ENCODE data around the gene CCR9.

CCR9 gene

GRCh38 chr3:45946875-45947274 is 60.5 kb downstream of the CCR9 start:
- no peaks in the 10 kb centered on the region for H3K9me3 ChIP-seq (ENCODE audit: severe bottlenecking)
- no peaks in the 10 kb centered on the region for H3K27me3 ChIP-seq (ENCODE audit: insufficient read depth, poor library complexity, severe bottlenecking)
- no peak for TF ChIP-seq CTCF (IDR thresholded peaks at IDR 0.05; ENCODE audit: poor library complexity, severe bottlenecking)
- H3K4me3 ChIP-seq (ENCODE audit: severe bottlenecking): no peak overlapping the region
- peaks cover 16% of the 10 kb centered on the region; the same call in 1 of the 2 replicates for H3K36me3 ChIP-seq (ENCODE audit: low read depth)
- no peak for DNase-seq (ENCODE audit: low spot score)
- no peaks in the 10 kb centered on the region for H3K4me1 ChIP-seq (ENCODE audit: insufficient read depth, poor library complexity, severe bottlenecking)
- H3K27ac ChIP-seq (ENCODE audit: poor library complexity, severe bottlenecking): no peak overlapping the region
- ATAC-seq (ENCODE audit: low read depth): no peak

DNA sequence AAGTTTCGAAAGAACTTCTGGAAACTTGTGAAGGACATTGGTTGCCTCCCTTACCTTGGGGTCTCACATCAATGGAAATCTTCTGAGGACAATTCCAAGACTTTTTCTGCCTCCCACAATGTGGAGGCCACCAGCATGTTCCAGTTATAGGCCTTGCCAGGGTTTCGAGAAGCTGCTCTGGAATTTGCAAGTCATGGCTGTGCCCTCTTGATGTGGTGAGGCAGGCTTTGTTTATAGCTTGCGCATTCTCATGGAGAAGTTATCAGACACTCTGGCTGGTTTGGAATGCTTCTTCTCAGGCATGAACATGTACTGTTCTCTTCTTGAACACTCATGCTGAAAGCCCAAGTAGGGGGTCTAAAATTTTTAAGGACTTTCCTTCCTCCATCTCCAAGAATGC is 61.0 kb downstream of the CCR9 start:
- H3K4me3 ChIP-seq (ENCODE audit: severe bottlenecking): no peak overlapping the region
- no peak for DNase-seq (ENCODE audit: low spot score)
- no peak overlapping the region for H3K27ac ChIP-seq (ENCODE audit: poor library complexity, severe bottlenecking)
- no peak for TF ChIP-seq CTCF (IDR thresholded peaks at IDR 0.05; ENCODE audit: poor library complexity, severe bottlenecking)
- no peaks in the 10 kb centered on the region for H3K9me3 ChIP-seq (ENCODE audit: severe bottlenecking)
- peaks cover 19% of the 10 kb centered on the region; the same call in 1 of the 2 replicates for H3K36me3 ChIP-seq (ENCODE audit: low read depth)
- H3K27me3 ChIP-seq (ENCODE audit: insufficient read depth, poor library complexity, severe bottlenecking): no peaks in the 10 kb centered on the region
- no peak for ATAC-seq (ENCODE audit: low read depth)
- no peaks in the 10 kb centered on the region for H3K4me1 ChIP-seq (ENCODE audit: insufficient read depth, poor library complexity, severe bottlenecking)

DNA sequence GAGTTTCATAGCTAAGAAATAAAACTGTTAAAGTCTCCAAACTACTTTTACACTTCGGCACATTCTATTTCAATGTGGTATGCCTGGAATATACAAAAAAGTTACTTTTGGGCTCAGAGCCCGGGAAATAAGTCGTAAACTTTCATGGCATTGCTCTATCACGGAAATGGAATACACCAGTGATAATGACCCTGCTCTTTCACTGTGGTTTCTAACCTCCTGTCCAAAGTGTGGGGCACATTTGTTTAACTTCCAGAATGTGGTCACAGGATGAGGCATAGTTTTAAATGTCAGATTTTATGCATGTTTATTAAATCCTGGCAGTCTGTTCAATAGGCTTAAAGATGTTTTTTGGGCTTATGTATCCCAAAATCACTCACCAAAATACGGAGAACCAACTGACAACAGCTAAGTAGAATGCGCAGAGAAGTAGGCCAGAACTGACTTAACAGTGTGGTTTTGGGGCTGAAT is 62.0 kb downstream of the CCR9 start:
- Histone ChIP-seq H3K27ac (ENCODE audit: poor library complexity, severe bottlenecking) (no peak overlapping the region), H3K4me3 (ENCODE audit: severe bottlenecking) (no peak overlapping the region), H3K36me3 (ENCODE audit: low read depth) (peaks cover 19% of the 10 kb centered on the region; the same call in 1 of the 2 replicates), H3K4me1 (ENCODE audit: insufficient read depth, poor library complexity, severe bottlenecking) (no peaks in the 10 kb centered on the region), H3K9me3 (ENCODE audit: severe bottlenecking) (no peaks in the 10 kb centered on the region), H3K27me3 (ENCODE audit: insufficient read depth, poor library complexity, severe bottlenecking) (no peaks in the 10 kb centered on the region)
- DNase-seq (ENCODE audit: low spot score) (no peak), ATAC-seq (ENCODE audit: low read depth) (no peak)
- TF ChIP-seq CTCF (IDR thresholded peaks at IDR 0.05; ENCODE audit: poor library complexity, severe bottlenecking): no peak

GRCh38 chr3:45948881-45949280 is 62.5 kb downstream of the CCR9 start:
- H3K4me3 ChIP-seq (ENCODE audit: severe bottlenecking): no peak overlapping the region
- ATAC-seq (ENCODE audit: low read depth) (no peak), DNase-seq (ENCODE audit: low spot score) (no peak)
- no peak for TF ChIP-seq CTCF (IDR thresholded peaks at IDR 0.05; ENCODE audit: poor library complexity, severe bottlenecking)
- H3K27ac ChIP-seq (ENCODE audit: poor library complexity, severe bottlenecking): no peak overlapping the region
- peaks cover 25% of the 10 kb centered on the region; the same call in 1 of the 2 replicates for H3K36me3 ChIP-seq (ENCODE audit: low read depth)
- no peaks in the 10 kb centered on the region for H3K9me3 ChIP-seq (ENCODE audit: severe bottlenecking)
- H3K27me3 ChIP-seq (ENCODE audit: insufficient read depth, poor library complexity, severe bottlenecking): no peaks in the 10 kb centered on the region
- no peaks in the 10 kb centered on the region for H3K4me1 ChIP-seq (ENCODE audit: insufficient read depth, poor library complexity, severe bottlenecking)

GRCh38 chr3:45949432-45949831 is 63.1 kb downstream of the CCR9 start:
- H3K4me1 ChIP-seq (ENCODE audit: insufficient read depth, poor library complexity, severe bottlenecking): no peaks in the 10 kb centered on the region
- no peaks in the 10 kb centered on the region for H3K27me3 ChIP-seq (ENCODE audit: insufficient read depth, poor library complexity, severe bottlenecking)
- no peaks in the 10 kb centered on the region for H3K9me3 ChIP-seq (ENCODE audit: severe bottlenecking)
- DNase-seq (ENCODE audit: low spot score) (no peak), ATAC-seq (ENCODE audit: low read depth) (no peak)
- no peak overlapping the region for H3K27ac ChIP-seq (ENCODE audit: poor library complexity, severe bottlenecking)
- H3K4me3 ChIP-seq (ENCODE audit: severe bottlenecking): no peak overlapping the region
- peaks cover 30% of the 10 kb centered on the region for H3K36me3 ChIP-seq (ENCODE audit: low read depth)
- no peak for TF ChIP-seq CTCF (IDR thresholded peaks at IDR 0.05; ENCODE audit: poor library complexity, severe bottlenecking)
